H9 (cell line): ENCODE measurements around the gene GBP4. TPM values are rescaled to one million over a fixed set of nuclear protein-coding genes. Genes with fewer than 3 reads are reported as not detected.

ENCODE experiments used
- DNase-seq: peaks from one replicate; pipeline ENCODE4 v3.0.0-alpha.2; 2017
- H2AFZ ChIP-seq: one replicate; pipeline ENCODE4 v1.6.1; 2013; ENCODE audit warnings: mild to moderate bottlenecking, low read length, control low read depth, moderate library complexity
- H2AK5ac ChIP-seq: 2 replicates; pipeline ENCODE4 v1.6.1; 2013; ENCODE audit warnings: low read length, control low read depth, mixed read lengths; ENCODE audit not compliant: insufficient read length
- H2BK120ac ChIP-seq: one replicate; pipeline ENCODE4 v1.6.1; 2013; ENCODE audit warnings: low read depth, mild to moderate bottlenecking, low read length, control low read depth, inconsistent platforms; ENCODE audit not compliant: poor library complexity, severe bottlenecking
- H2BK12ac ChIP-seq: 2 replicates; pipeline ENCODE4 v1.6.1; 2013; ENCODE audit warnings: low read length, control low read depth, mixed read lengths, low read depth; ENCODE audit not compliant: insufficient read length
- H2BK15ac ChIP-seq: 2 replicates; pipeline ENCODE4 v1.6.1; 2013; ENCODE audit warnings: low read depth, low read length, control low read depth
- H2BK20ac ChIP-seq: one replicate; pipeline ENCODE4 v1.6.1; 2013; ENCODE audit warnings: low read depth, mild to moderate bottlenecking, low read length, control low read depth, inconsistent platforms; ENCODE audit not compliant: poor library complexity, severe bottlenecking
- H2BK5ac ChIP-seq: 2 replicates; pipeline ENCODE4 v1.6.1; 2013; ENCODE audit warnings: low read length, control low read depth, mixed read lengths; ENCODE audit not compliant: insufficient read length
- H3K14ac ChIP-seq: 2 replicates; pipeline ENCODE4 v1.6.1; 2013; ENCODE audit warnings: low read length, control low read depth; ENCODE audit not compliant: insufficient read depth
- H3K18ac ChIP-seq: 2 replicates; pipeline ENCODE4 v1.6.1; 2013; ENCODE audit warnings: low read depth, mild to moderate bottlenecking, mixed read lengths, low read length, control low read depth; ENCODE audit not compliant: insufficient read length
- H3K23ac ChIP-seq: 2 replicates; pipeline ENCODE4 v1.6.1; 2013; ENCODE audit warnings: low read length, control low read depth, mixed read lengths, low read depth; ENCODE audit not compliant: insufficient read length
- H3K23me2 ChIP-seq: 2 replicates; pipeline ENCODE4 v1.6.1; 2013; ENCODE audit warnings: low read depth, mild to moderate bottlenecking, mixed read lengths, low read length, control low read depth; ENCODE audit not compliant: insufficient read length, poor library complexity, severe bottlenecking
- H3K27ac ChIP-seq: 2 replicates; pipeline ENCODE4 v1.5.1; 2013; ENCODE audit warnings: low read length, control low read depth, mixed read lengths, low read depth; ENCODE audit not compliant: insufficient read length
- H3K27me3 ChIP-seq: 2 replicates; pipeline ENCODE4 v1.6.1; 2013; ENCODE audit warnings: low read length, control low read depth, inconsistent platforms; ENCODE audit not compliant: insufficient read depth
- H3K4ac ChIP-seq: 2 replicates; pipeline ENCODE4 v1.6.1; 2013; ENCODE audit warnings: low read depth, mild to moderate bottlenecking, control low read depth, inconsistent platforms, low read length, moderate library complexity
- H3K4me1 ChIP-seq: 2 replicates; pipeline ENCODE4 v1.6.1; 2013; ENCODE audit warnings: low read length, control low read depth, inconsistent platforms; ENCODE audit not compliant: insufficient read depth
- H3K4me2 ChIP-seq: 2 replicates; pipeline ENCODE4 v1.6.1; 2013; ENCODE audit warnings: low read length, control low read depth, mixed read lengths; ENCODE audit not compliant: insufficient read length, insufficient read depth
- H3K56ac ChIP-seq: 2 replicates; pipeline ENCODE4 v1.6.1; 2013; ENCODE audit warnings: low read depth, mild to moderate bottlenecking, mixed read lengths, low read length, control low read depth; ENCODE audit not compliant: insufficient read length
- H3K79me1 ChIP-seq: 2 replicates; pipeline ENCODE4 v1.6.1; 2013; ENCODE audit warnings: low read depth, mild to moderate bottlenecking, moderate library complexity, low read length, control low read depth, inconsistent platforms; ENCODE audit not compliant: insufficient read depth, poor library complexity, severe bottlenecking
- H3K79me2 ChIP-seq: 2 replicates; pipeline ENCODE4 v1.6.1; 2013; ENCODE audit warnings: low read length, control low read depth, inconsistent platforms; ENCODE audit not compliant: insufficient read depth
- H3K9ac ChIP-seq: 2 replicates; pipeline ENCODE4 v1.6.1; 2013; ENCODE audit warnings: low read length, control low read depth, mixed read lengths; ENCODE audit not compliant: insufficient read length; ENCODE audit errors: extremely low read depth
- H3K9me3 ChIP-seq: one replicate; pipeline ENCODE4 v1.6.1; 2013; ENCODE audit warnings: low read depth, low read length, inconsistent platforms; ENCODE audit not compliant: control insufficient read depth
- H3T11ph ChIP-seq: one replicate; pipeline ENCODE4 v1.6.1; 2013; ENCODE audit warnings: mild to moderate bottlenecking, low read length, control low read depth, inconsistent platforms
- H4K20me1 ChIP-seq: one replicate; pipeline ENCODE4 v1.6.1; 2013; ENCODE audit not compliant: control insufficient read depth, insufficient read length, insufficient read depth
- H4K5ac ChIP-seq: 2 replicates; pipeline ENCODE4 v1.6.1; 2013; ENCODE audit warnings: low read depth, mild to moderate bottlenecking, mixed read lengths, low read length, control low read depth; ENCODE audit not compliant: insufficient read length
- H4K8ac ChIP-seq: replicated peaks from 2 replicates; pipeline ENCODE4 v1.6.1; 2013; ENCODE audit warnings: low read length, control low read depth, mixed read lengths, low read depth; ENCODE audit not compliant: insufficient read length
- H4K91ac ChIP-seq: 2 replicates; pipeline ENCODE4 v1.6.1; 2013; ENCODE audit warnings: low read depth, mild to moderate bottlenecking, moderate library complexity, mixed read lengths, low read length, control low read depth; ENCODE audit not compliant: insufficient read length
- H3K27ac Mint-ChIP-seq, 3 experiments: 2 replicates in 2 of 3; 3 replicates in 1 of 3; pipeline ENCODE4 v1.8.0; 2020 to 2021; ENCODE audit warnings: mixed read lengths in 3 of 3, mild to moderate bottlenecking in 1 of 3, moderate library complexity in 1 of 3
- H3K27me3 Mint-ChIP-seq: 2 replicates; pipeline ENCODE4 v1.8.0; 2021; ENCODE audit warnings: low read depth, mild to moderate bottlenecking, moderate library complexity, mixed read lengths
- H3K36me3 Mint-ChIP-seq, 3 experiments: 2 replicates in 2 of 3; 3 replicates in 1 of 3; pipeline ENCODE4 v1.8.0; 2020 to 2021; ENCODE audit warnings: low read depth in 3 of 3, mixed read lengths in 3 of 3; ENCODE audit not compliant: insufficient read depth in 1 of 3
- H3K4me1 Mint-ChIP-seq, 2 experiments: 2 replicates each; pipeline ENCODE4 v1.8.0; 2020; ENCODE audit warnings: mixed read lengths in 2 of 2
- H3K4me3 Mint-ChIP-seq, 2 experiments: 2 replicates in 1 of 2; 3 replicates in 1 of 2; pipeline ENCODE4 v1.8.0; 2020 to 2021; ENCODE audit warnings: mild to moderate bottlenecking in 2 of 2, mixed read lengths in 2 of 2, moderate library complexity in 1 of 2
- H3K9me3 Mint-ChIP-seq, 2 experiments: 2 replicates in 1 of 2; 3 replicates in 1 of 2; pipeline ENCODE4 v1.8.0; 2020; ENCODE audit warnings: mild to moderate bottlenecking in 2 of 2, mixed read lengths in 2 of 2, moderate library complexity in 1 of 2
- WGBS: extraction: QIAGEN DNeasy Blood & Tissue Kit; methylation state at CpG from one replicate; pipeline ENCODE4 v1.1.7; 2013; ENCODE audit warnings: missing lambda C conversion rate, low lambda C conversion rate, mixed read lengths; ENCODE audit not compliant: insufficient read length; ENCODE audit errors: extremely low coverage; 5-methylcytosine and 5-hydroxymethylcytosine counted together
- total RNA-seq: library from RNA; stranded (reverse); gene quantifications from 2 replicates; pipeline ENCODE4 v1.2.1, GENCODE V29; 2021
- TF ChIP-seq, protein P1 (sequence below): fragments of 200-600 bp; sonication (generic); conservative IDR thresholded peaks from 3 replicates; pipeline ENCODE4 v1.8.0; 2021; ENCODE audit warnings: antibody characterized with exemption, mild to moderate bottlenecking

GBP4 gene
- total RNA-seq, 1 experiment from 2014 or later, result not detected

GRCh38 chr1:89146721-89147120 is 52.0 kb downstream of the GBP4 start:
- H3K18ac ChIP-seq, result no peak overlapping the region
- H2BK20ac ChIP-seq, result no peak overlapping the region
- no peak overlapping the region for H2BK5ac ChIP-seq
- DNase-seq, result no peak
- TF ChIP-seq, protein P1, sequence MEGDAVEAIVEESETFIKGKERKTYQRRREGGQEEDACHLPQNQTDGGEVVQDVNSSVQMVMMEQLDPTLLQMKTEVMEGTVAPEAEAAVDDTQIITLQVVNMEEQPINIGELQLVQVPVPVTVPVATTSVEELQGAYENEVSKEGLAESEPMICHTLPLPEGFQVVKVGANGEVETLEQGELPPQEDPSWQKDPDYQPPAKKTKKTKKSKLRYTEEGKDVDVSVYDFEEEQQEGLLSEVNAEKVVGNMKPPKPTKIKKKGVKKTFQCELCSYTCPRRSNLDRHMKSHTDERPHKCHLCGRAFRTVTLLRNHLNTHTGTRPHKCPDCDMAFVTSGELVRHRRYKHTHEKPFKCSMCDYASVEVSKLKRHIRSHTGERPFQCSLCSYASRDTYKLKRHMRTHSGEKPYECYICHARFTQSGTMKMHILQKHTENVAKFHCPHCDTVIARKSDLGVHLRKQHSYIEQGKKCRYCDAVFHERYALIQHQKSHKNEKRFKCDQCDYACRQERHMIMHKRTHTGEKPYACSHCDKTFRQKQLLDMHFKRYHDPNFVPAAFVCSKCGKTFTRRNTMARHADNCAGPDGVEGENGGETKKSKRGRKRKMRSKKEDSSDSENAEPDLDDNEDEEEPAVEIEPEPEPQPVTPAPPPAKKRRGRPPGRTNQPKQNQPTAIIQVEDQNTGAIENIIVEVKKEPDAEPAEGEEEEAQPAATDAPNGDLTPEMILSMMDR, result no peak
- no peaks in the 10 kb centered on the region for H4K20me1 ChIP-seq
- H4K91ac ChIP-seq, result no peak overlapping the region
- H3K27ac Mint-ChIP-seq, result no peak overlapping the region
- H3K56ac ChIP-seq, result no peak overlapping the region
- WGBS, result no CpG with 5 or more reads among the region's 3 CpGs
- no peak overlapping the region for H4K5ac ChIP-seq
- H3K9me3 Mint-ChIP-seq, result no peaks in the 10 kb centered on the region
- H3K36me3 Mint-ChIP-seq, result no peaks in the 10 kb centered on the region
- no peaks in the 10 kb centered on the region for H3K4me1 ChIP-seq
- peaks cover 0 to 3% of the 10 kb centered on the region in 2 experiments; a peak in 1 of 4 replicates for H3K4me1 Mint-ChIP-seq
- H2BK15ac ChIP-seq, result no peak overlapping the region
- H3K4ac ChIP-seq, result no peak overlapping the region
- H3K9ac ChIP-seq, result no peak overlapping the region
- no peak overlapping the region for H2BK12ac ChIP-seq
- H3K4me2 ChIP-seq, result no peak overlapping the region
- no peaks in the 10 kb centered on the region for H3K9me3 ChIP-seq
- no peaks in the 10 kb centered on the region for H3K23me2 ChIP-seq
- H3K27me3 Mint-ChIP-seq, result no peaks in the 10 kb centered on the region
- no peak overlapping the region for H3T11ph ChIP-seq
- no peak overlapping the region for H2AK5ac ChIP-seq
- no peak overlapping the region for H2AFZ ChIP-seq
- H3K27me3 ChIP-seq, result no peaks in the 10 kb centered on the region
- no peaks in the 10 kb centered on the region for H3K79me1 ChIP-seq
- no peak overlapping the region for H3K4me3 Mint-ChIP-seq
- no peak overlapping the region for H4K8ac ChIP-seq
- no peak overlapping the region for H3K27ac ChIP-seq
- no peak overlapping the region for H3K14ac ChIP-seq
- no peaks in the 10 kb centered on the region for H3K79me2 ChIP-seq
- H2BK120ac ChIP-seq, result no peak overlapping the region
- no peak overlapping the region for H3K23ac ChIP-seq
